NB4 (cell line): ENCODE measurements around the gene CNIH1.

Experiments
- CTCF ChIP-seq: IDR thresholded peaks from one replicate; pipeline ENCODE4 v1.5.1; 2012; ENCODE audit warnings: low read depth, low read length
- POLR2A ChIP-seq: IDR thresholded peaks from 2 replicates; pipeline ENCODE4 v1.6.1; 2011; ENCODE audit warnings: mild to moderate bottlenecking; ENCODE audit not compliant: insufficient read length; ENCODE audit errors: extremely low read depth

GRCh38 chr14:54387328-54387727, 53.8 kb downstream of the CNIH1 start:
- TF ChIP-seq CTCF: no peak
- TF ChIP-seq POLR2A: no peak
